CD4-positive, alpha-beta T cell treated with Interferon alpha-2 for 1 hour (primary cell): ENCODE results near the gene RIOK2.
"Not testable (repeated sequence)": the region's sequence is repeated elsewhere in the genome, so short reads cannot be mapped to it uniquely, and the experiment has no call there.

Experiments used
- DNase-seq, 2 donors: peaks; one replicate each; pipeline ENCODE4 v3.0.0-alpha.2; 2020 to 2022

Gene RIOK2

DNA sequence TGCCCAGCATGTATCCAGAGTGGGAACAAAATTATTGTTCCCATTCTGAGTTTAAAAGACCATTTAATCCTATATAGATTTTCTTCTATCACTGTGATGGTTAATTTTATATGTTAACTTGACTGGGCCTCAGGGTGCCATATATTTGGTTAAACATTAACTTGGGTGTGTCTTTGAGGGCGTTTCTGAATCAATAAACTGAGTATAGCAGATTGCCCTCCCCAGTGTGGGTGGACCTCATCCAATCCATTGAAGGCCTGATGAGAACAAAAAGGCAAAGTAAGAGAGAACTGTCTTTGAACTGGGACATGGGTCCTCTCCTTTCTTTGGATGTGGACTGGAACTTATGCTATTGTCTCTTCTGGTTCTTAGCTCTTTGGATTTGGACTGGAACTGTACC lies 17.3 kb downstream of the RIOK2 start:
- no peak for DNase-seq

- no peak for DNase-seq
Measured at GRCh38 chr5:97164846-97165245, 18.2 kb downstream of the RIOK2 start.

DNA sequence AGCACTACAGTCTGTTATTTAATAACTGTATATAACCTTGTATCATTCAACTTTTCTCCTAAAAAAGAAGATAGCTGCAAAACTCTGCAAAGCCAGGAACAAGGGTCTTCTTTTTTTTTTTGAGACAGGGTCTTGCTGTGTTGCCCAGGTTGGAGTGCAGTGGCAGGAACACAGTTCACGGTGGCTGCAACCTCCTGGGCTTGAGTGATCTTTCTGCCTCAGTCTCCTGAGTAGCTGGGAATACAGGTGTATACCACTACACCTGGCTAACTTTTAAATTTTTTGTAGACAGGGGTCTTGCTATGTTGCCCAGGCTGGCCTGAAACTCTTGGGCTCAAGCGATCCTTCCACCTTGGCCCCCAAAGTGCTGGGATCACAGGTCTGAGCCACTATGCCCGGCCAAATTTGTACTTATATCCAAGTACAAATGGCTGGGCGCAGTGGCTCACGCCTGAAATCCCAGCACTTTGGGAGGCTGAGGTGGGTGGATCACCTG lies 19.2 kb downstream of the RIOK2 start:
- no peak for DNase-seq

DNA sequence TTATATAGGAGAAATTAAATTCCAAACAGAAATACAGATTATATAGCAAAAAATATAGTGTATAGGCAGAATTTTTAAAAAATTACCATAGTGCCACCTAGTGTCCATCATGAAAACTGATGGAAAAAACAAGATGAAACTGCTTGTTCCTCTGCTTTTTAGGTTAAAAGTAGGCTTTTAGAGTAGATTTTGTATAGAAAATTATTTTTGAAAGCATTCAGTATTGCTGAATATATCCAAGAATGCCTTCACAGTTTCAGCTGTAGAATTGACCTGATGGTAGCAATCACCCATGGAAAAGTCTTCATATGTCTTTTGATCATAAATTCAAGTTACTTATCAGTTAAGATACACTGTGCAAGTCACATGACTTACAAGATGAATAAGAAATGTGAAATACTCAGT lies 19.7 kb downstream of the RIOK2 start:
- peak in 1 of 2 donors; percentile 57 for DNase-seq

GRCh38 chr5:97162045-97162444 lies 21.0 kb downstream of the RIOK2 start:
- DNase-seq, result peak; percentile 51 to 73

GRCh38 chr5:97157689-97158088 lies 25.4 kb downstream of the RIOK2 start:
- no peak for DNase-seq

DNA sequence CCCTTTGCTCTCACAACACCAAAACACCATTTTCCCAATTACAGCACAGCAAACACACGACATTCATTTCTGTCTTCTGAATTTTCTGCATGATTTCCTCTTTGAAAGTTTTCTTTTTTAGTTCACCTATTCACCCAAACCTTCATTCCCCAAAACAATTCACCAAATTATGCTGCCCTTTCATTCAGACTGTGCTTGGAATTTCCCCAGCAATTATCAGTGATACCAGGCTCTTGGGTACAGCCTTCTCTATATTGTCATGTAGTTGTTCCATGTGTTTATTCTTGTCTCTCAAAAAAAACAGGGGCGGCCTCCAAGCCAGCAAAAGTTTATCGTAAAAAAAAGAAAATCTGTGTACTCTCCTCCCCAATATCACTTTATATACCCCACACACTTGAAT lies 31.7 kb downstream of the RIOK2 start:
- DNase-seq, result no peak

- no peak for DNase-seq
Measured at GRCh38 chr5:97150401-97150800, 32.6 kb downstream of the RIOK2 start.

DNA sequence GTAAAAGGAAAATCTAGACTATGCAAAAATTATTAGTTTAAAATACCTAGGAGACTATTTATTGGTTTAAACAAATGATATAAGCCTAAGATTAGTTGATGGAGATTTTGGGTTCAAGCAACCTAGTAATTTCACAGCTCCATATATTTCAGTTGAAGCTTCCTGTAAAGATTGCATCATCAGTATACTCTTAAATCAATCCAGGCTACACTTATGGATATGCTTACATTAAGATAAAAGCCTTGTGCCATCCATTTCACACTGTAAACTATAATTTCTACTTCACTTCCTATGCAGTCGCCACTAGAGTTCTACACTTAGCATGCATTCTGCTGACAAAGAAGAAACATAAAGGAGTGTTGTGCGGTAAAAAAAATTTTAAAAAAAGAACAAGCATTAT lies 33.3 kb downstream of the RIOK2 start:
- DNase-seq, result no peak

DNA sequence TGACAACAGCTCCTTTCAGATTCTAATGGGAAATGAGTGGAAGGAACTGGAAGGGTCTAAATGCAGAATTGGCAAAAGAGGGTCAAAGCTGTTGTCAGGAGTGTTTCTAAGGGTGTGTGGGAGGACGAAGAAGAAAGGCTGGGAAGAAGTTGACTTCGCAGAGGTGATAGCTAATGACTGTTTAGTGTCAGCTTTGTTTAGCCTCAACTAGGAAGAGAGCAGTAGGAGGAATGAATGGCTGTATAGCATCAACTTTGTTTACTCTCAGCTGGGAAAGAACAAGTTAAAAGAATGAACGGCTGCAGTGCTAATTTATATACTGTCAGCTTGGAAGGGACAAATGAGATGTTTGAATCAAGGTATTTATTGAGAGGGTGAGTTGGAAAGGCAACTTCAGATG lies 34.8 kb downstream of the RIOK2 start:
- DNase-seq, result no peak

GRCh38 chr5:97143704-97144103 lies 39.3 kb downstream of the RIOK2 start:
- no peak for DNase-seq

- peak; percentile 18 to 42 for DNase-seq
Measured at GRCh38 chr5:97142521-97143254, 40.4 kb downstream of the RIOK2 start, which contains the start of gene LIX1. TSS of gene LIX1 (minus strand) at chr5:97142611. CDS start at chr5:97142576, 35 bp downstream.

DNA sequence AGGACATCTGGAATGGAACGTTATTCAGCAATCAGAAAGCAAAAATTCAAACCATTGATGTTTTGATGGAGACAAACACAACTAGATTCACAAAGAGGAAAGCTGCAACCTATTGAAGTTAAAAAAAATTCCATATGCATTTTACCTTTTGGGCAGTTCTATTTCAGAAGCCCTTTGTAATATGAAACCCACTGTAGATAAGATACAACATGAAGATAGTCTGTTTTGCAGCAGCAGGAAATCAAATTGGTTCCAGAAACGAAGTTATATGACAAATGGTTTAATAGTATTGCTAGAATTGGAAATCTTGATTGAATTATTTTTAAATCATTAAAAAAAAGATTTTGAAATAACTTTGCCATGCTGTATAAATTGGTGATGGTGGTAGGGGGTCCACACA lies 41.5 kb downstream of the RIOK2 start:
- DNase-seq, result no peak

DNA sequence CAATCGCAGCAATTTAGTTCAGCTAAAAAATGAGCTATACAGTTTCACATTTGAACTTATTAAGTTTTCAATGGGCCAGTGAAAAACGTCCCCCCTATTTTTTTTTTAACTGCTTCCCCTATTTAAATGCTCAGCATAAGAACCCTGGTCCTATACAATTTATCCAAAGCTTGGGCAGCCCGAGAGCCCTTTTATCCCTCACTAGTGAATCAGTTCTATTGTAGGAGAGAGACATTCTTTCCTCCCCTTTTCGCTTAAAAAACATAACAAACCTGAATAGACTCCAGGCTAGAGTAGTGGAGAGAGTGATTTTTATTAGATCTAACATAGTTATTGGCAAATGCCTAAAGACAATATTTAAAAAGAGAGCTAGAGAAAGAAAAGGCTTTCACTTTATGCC lies 42.0 kb downstream of the RIOK2 start:
- DNase-seq, result no peak

DNA sequence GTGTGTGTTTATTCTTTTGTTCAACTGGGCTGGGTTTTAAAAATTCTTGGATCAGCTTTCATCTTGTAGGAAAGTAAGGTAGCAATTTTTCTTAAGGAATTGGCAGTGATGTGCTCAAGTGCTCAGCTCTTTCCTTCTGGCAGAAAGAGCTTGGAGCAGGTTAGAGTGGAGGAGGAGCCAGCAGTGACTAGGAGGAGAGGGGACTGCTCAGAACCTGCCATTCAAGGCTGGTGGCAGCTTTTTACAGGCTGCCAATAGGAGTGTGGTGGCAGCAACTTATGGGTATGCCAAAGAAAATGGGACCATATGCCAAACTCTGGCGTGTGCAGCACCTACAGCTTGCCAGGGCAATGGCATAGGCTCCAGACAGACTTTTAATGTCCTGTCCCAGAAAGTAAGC lies 42.8 kb downstream of the RIOK2 start:
- not testable (repeated sequence) for DNase-seq

DNA sequence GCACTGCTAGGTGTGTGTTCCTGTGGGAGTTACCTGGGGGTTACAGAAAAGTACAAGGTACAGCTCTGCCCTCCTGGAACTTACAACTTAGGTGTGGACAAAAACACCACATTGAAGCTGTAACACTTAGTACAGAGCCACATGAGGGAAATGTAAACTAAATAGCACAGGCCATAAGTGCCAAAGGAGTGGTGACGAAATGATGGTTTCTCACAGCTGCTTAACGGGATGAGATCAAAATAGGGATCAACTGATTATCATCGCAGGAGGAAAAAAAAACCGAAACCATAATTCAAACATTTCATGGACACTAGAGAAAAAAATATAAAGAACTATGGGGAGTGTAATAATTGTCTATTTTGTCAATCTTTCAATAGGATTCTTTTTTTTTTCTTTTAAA lies 46.6 kb downstream of the RIOK2 start:
- DNase-seq, result no peak

GRCh38 chr5:97135868-97136267 lies 47.2 kb downstream of the RIOK2 start:
- DNase-seq, result no peak

GRCh38 chr5:97134634-97135033 lies 48.4 kb downstream of the RIOK2 start:
- no peak for DNase-seq

- no peak for DNase-seq
Measured at GRCh38 chr5:97133101-97133500, 49.9 kb downstream of the RIOK2 start.

GRCh38 chr5:97131921-97132320 lies 51.1 kb downstream of the RIOK2 start:
- no peak for DNase-seq

- no peak for DNase-seq
Measured at GRCh38 chr5:97131139-97131710, 51.8 kb downstream of the RIOK2 start.

- DNase-seq, result no peak
Measured at GRCh38 chr5:97127727-97128126, 55.3 kb downstream of the RIOK2 start.

DNA sequence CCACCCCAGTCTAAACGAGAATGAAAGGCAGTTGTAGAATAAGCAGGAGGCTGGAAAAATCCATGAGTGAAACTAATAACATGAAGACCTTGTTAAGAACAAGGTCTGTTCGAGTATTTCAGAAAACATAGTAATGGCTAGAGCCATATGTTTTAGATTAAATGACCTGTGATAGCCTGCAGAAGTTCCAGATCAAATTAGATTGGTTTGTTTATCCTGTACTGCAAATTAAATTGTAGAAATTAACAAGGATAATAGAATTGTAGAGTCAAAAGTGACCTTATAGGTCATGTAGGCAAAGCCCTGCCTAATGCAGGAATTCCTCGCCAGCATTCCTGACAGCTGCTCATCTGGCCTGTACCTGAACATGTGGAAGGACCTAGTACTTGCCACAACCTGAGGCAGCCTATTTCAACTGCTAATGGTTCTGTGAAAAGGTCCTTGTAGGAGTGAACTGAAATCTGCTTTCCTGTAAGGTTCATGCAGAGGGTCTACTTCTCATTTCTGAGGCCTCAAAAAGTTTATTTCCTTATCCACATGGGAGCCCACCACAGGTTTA lies 57.8 kb downstream of the RIOK2 start:
- DNase-seq, result no peak

DNA sequence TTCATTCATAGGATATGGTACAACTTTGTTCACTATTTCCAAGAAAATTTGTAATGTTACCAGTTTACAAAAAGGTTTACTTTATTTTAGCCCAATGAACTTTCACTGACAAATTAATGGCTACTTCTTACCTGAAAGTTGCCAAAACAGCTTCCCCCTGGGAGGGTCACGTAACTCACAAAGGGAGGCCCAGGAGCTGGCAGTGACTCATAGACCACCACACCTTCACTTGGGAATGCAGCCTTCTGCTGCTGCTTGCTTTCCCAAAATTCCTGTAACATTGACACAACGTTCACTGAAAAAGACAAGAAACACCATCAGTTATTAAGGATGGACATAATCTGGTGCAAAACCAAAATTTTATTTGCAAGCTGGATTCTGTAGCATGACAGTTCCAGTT lies 58.7 kb downstream of the RIOK2 start:
- DNase-seq, result no peak
